Panc1 (cell line): ENCODE data around the gene QRFP. TPM values are rescaled to one million over a fixed set of nuclear protein-coding genes. Genes with fewer than 3 reads are reported as not detected.

Experiments used
- ATAC-seq: fragments of 200-7000 bp; cut with Tn5 transposase; 2 replicates; pipeline ENCODE4 v1.9.1; 2020; ENCODE audit warnings: mild to moderate bottlenecking, moderate library complexity
- BruUV-seq: library from RNA; stranded (reverse); fragments of 400-500 nt; replicated peaks from 2 replicates; lab custom pipeline; 2021; lab: Mats Ljungman, UMichigan
- CTCF ChIA-PET: fragments of 300-600 bp; sonication (Branson Sonifier 250); formaldehyde crosslinking; loops from one replicate; lab custom pipeline; 2022; ENCODE audit warnings: antibody characterized with exemption; lab: Charles Lee
- POLR2A ChIA-PET: fragments of 300-600 bp; sonication (Branson Sonifier 250); formaldehyde crosslinking; loops from one replicate; lab custom pipeline; 2022; ENCODE audit warnings: antibody characterized with exemption; lab: Charles Lee
- DNase-seq: peaks from one replicate; pipeline ENCODE4 v3.0.0-alpha.2; 2010; ENCODE audit warnings: low read depth, low spot score
- H3K27ac ChIP-seq: 2 replicates; pipeline ENCODE4 v1.5.1; 2011; ENCODE audit warnings: mild to moderate bottlenecking, low read length, inconsistent platforms
- H3K27me3 ChIP-seq: fragments of 200-500 bp; sonication (Bioruptor generic); 2 replicates; pipeline ENCODE4 v1.6.0; 2014; ENCODE audit warnings: low read length, inconsistent platforms; ENCODE audit not compliant: control insufficient read depth, insufficient read depth
- H3K36me3 ChIP-seq: fragments of 200-500 bp; sonication (Bioruptor generic); 2 replicates; pipeline ENCODE4 v1.5.1; 2014; ENCODE audit warnings: inconsistent platforms, mild to moderate bottlenecking, low read length, moderate library complexity; ENCODE audit not compliant: control insufficient read depth, insufficient read depth
- H3K4me1 ChIP-seq: 2 replicates; pipeline ENCODE4 v1.5.1; 2011; ENCODE audit warnings: inconsistent platforms, mild to moderate bottlenecking, low read length, moderate library complexity; ENCODE audit not compliant: control insufficient read depth, insufficient read depth
- H3K4me3 ChIP-seq, 2 experiments: 2 replicates each; pipeline ENCODE4 v1.5.1; 2011 to 2012; ENCODE audit warnings: low read depth in 2 of 2, low read length in 2 of 2, mild to moderate bottlenecking in 2 of 2, inconsistent platforms in 1 of 2, moderate library complexity in 1 of 2
- H3K9me3 ChIP-seq: fragments of 200-500 bp; sonication (Bioruptor generic); 2 replicates; pipeline ENCODE4 v1.5.1; 2014; ENCODE audit warnings: low read depth, mild to moderate bottlenecking, inconsistent platforms, low read length, moderate library complexity; ENCODE audit not compliant: control insufficient read depth, insufficient read depth
- CTCF ChIP-seq: fragments of 450-650 bp; IDR thresholded peaks from 2 replicates; pipeline ENCODE4 v1.5.1; 2017; ENCODE audit warnings: mild to moderate bottlenecking
- POLR2AphosphoS5 ChIP-seq: IDR thresholded peaks from 2 replicates; pipeline ENCODE4 v1.6.1; 2012; ENCODE audit warnings: mild to moderate bottlenecking, low read depth, low read length, moderate library complexity
- SIN3A ChIP-seq: IDR thresholded peaks from 2 replicates; pipeline ENCODE4 v1.6.1; 2012; ENCODE audit warnings: low read depth, mild to moderate bottlenecking, low read length, moderate library complexity, borderline replicate concordance; ENCODE audit not compliant: insufficient read depth
- TCF7L2 ChIP-seq: IDR thresholded peaks from 2 replicates; pipeline ENCODE4 v1.6.1; 2011; ENCODE audit warnings: mild to moderate bottlenecking, low read depth, low read length, inconsistent platforms
- in situ Hi-C: cut with HindIII; loops from 2 replicates; pipeline ENCODE4 v1.10.0; 2016; ENCODE audit warnings: low sequenced_read_pairs, low pct_unique_long_range_greater_than_20kb
- intact Hi-C: fragments of 100-400 bp; cut with micrococcal nuclease; formaldehyde crosslinking; loops from one replicate; pipeline ENCODE4 v1.10.0; 2022; ENCODE audit not compliant: unreplicated experiment
- total RNA-seq: library from RNA; stranded (reverse); gene quantifications from one replicate; pipeline ENCODE4 v1.2.1, GENCODE V29; 2021; ENCODE audit not compliant: unreplicated experiment
- TF ChIP-seq, protein P1 (sequence below), 2 experiments: IDR thresholded peaks; 2 replicates each; pipeline ENCODE4 v1.6.1; 2011 to 2012; ENCODE audit warnings: low read depth in 2 of 2, control low read depth in 1 of 2, low read length in 1 of 2, mild to moderate bottlenecking in 1 of 2, moderate library complexity in 1 of 2; ENCODE audit not compliant: insufficient read depth in 1 of 2

Gene QRFP
- total RNA-seq, 1 experiment from 2014 or later, result not detected

- Histone ChIP-seq H3K9me3 (no peaks in the 10 kb centered on the region), H3K4me1 (no peaks in the 10 kb centered on the region), H3K27me3 (no peaks in the 10 kb centered on the region), H3K27ac (no peak overlapping the region), H3K36me3 (peaks cover 7% of the 10 kb centered on the region), H3K4me3 (no peak overlapping the region)
- TF ChIP-seq SIN3A (no peak), TCF7L2 (no peak), POLR2AphosphoS5 (no peak), CTCF (no peak)
- TF ChIP-seq, protein P1, sequence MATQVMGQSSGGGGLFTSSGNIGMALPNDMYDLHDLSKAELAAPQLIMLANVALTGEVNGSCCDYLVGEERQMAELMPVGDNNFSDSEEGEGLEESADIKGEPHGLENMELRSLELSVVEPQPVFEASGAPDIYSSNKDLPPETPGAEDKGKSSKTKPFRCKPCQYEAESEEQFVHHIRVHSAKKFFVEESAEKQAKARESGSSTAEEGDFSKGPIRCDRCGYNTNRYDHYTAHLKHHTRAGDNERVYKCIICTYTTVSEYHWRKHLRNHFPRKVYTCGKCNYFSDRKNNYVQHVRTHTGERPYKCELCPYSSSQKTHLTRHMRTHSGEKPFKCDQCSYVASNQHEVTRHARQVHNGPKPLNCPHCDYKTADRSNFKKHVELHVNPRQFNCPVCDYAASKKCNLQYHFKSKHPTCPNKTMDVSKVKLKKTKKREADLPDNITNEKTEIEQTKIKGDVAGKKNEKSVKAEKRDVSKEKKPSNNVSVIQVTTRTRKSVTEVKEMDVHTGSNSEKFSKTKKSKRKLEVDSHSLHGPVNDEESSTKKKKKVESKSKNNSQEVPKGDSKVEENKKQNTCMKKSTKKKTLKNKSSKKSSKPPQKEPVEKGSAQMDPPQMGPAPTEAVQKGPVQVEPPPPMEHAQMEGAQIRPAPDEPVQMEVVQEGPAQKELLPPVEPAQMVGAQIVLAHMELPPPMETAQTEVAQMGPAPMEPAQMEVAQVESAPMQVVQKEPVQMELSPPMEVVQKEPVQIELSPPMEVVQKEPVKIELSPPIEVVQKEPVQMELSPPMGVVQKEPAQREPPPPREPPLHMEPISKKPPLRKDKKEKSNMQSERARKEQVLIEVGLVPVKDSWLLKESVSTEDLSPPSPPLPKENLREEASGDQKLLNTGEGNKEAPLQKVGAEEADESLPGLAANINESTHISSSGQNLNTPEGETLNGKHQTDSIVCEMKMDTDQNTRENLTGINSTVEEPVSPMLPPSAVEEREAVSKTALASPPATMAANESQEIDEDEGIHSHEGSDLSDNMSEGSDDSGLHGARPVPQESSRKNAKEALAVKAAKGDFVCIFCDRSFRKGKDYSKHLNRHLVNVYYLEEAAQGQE (IDR thresholded peaks at IDR 0.05; ENCODE audit: insufficient read depth in 1 of 2, low read depth in 2 of 2, low read length in 1 of 2), result no peak
- DNase-seq (no peak), ATAC-seq (no peak)
- in situ Hi-C loops, result no loop called here
- ChIA-PET POLR2A (interaction anchor here (0.7 kb wide), 1 partner anchor 141 kb away, joined by 3 read pairs; no protein-coding TSS in a partner anchor), CTCF (no interaction called here)
- intact Hi-C loops, result no loop called here
- BruUV-seq, result no TSS peak
Observed at GRCh38 chr9:130882696-130883225, 13.9 kb downstream of the QRFP start.

DNA sequence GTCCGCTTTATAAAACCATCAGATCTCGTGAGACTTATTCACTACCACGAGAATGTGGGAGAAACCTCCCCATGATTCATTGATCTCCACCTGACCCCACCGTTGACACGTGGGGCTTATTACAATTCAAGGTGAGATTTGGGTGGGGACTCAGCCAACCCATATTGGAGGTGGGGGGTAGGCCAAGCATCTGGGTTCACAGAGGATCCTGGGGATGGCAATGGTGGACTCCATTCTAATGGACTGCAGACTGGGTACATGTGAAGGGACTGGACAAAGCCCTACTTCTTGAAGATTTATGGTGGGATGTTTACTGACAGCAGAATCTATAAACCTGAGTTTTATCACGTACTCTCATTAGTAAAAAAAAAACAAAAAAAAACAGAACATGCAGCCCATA is 15.1 kb downstream of the QRFP start:
- Histone ChIP-seq H3K4me3 (no peak overlapping the region), H3K27me3 (no peaks in the 10 kb centered on the region), H3K9me3 (no peaks in the 10 kb centered on the region), H3K36me3 (peaks cover 9% of the 10 kb centered on the region; the same call in 1 of the 2 replicates), H3K4me1 (no peaks in the 10 kb centered on the region), H3K27ac (no peak overlapping the region)
- in situ Hi-C loops (no loop called here), intact Hi-C loops (no loop called here)
- DNase-seq (no peak), ATAC-seq (no peak)
- BruUV-seq, result no TSS peak
- ChIA-PET POLR2A (no interaction called here), CTCF (no interaction called here)
- no peak for TF ChIP-seq TCF7L2
- TF ChIP-seq SIN3A, result no peak
- TF ChIP-seq, protein P1 (IDR thresholded peaks at IDR 0.05; ENCODE audit: insufficient read depth in 1 of 2, low read depth in 2 of 2, low read length in 1 of 2), result no peak
- no peak for TF ChIP-seq CTCF
- no peak for TF ChIP-seq POLR2AphosphoS5
